ENCODE measurements around the gene MED13L. TPM values are rescaled to one million over a fixed set of nuclear protein-coding genes. Genes with fewer than 3 reads are reported as not detected.

Gene MED13L
- total and polyA plus RNA-seq, 2 of the 8 experiments (the other 6 are each of a cell fraction or from before 2014, with no cell fraction given): 15.9 to 51.7 TPM

GRCh38 chr12:116263844-116264243 is 13.6 kb downstream of the MED13L start:
- Histone ChIP-seq H3K79me1 (ENCODE audit: low read depth, low read length) (peaks cover 10% of the 10 kb centered on the region), H4K20me1 (replicated peaks in 1 of 2; ENCODE audit: control insufficient read depth in 1 of 2, insufficient read depth in 2 of 2, low read length in 2 of 2) (peaks cover 1 to 16% of the 10 kb centered on the region in 2 experiments), H3K27ac (ENCODE audit: low read depth, low read length) (no peak overlapping the region), H3K4me1 (replicated peaks in 1 of 4; ENCODE audit: control insufficient read depth in 3 of 4, insufficient read depth in 4 of 4, low read length in 3 of 4) (peaks cover 0 to 8% (median 6%) of the 10 kb centered on the region in 4 experiments; a peak in 4 of 7 replicates), H3K18ac (ENCODE audit: extremely low read depth, low read length) (peak overlapping the region; percentile 20; the same call in 1 of the 2 replicates), H2BK5ac (ENCODE audit: low read depth, low read length) (no peak overlapping the region; the same call in 1 of the 2 replicates), H3K23me2 (ENCODE audit: low read depth, low read length) (no peaks in the 10 kb centered on the region), H4K5ac (ENCODE audit: insufficient read length, low read depth, low read length) (no peak overlapping the region), H4K8ac (ENCODE audit: extremely low read depth, insufficient read depth, low read length) (no peak overlapping the region), H3K4ac (replicated peaks; ENCODE audit: insufficient read length, low read depth, low read length) (no peak overlapping the region), H3K9ac (replicated peaks in 1 of 4; ENCODE audit: extremely low read depth in 1 of 4, low read depth in 3 of 4, low read length in 3 of 4) (no peak overlapping the region; a peak in 1 of 7 replicates), H3K79me2 (ENCODE audit: control insufficient read depth in 1 of 2, insufficient read depth in 2 of 2, low read length in 2 of 2) (peaks cover 38 to 100% of the 10 kb centered on the region in 2 experiments; a peak in 3 of 4 replicates), H3K4me3 (ENCODE audit: extremely low read depth in 1 of 4, insufficient read depth in 2 of 4, low read depth in 3 of 4, low read length in 4 of 4) (no peak overlapping the region), H2BK15ac (ENCODE audit: low read length) (no peak overlapping the region), H3K36me3 (ENCODE audit: control insufficient read depth in 2 of 4, insufficient read depth in 4 of 4, low read length in 3 of 4) (no peaks in the 10 kb centered on the region), H3K27me3 (replicated peaks in 1 of 4; ENCODE audit: control insufficient read depth in 3 of 4, extremely low read depth in 1 of 4, insufficient read depth in 3 of 4, low read length in 3 of 4) (no peaks in the 10 kb centered on the region), H2BK120ac (replicated peaks; ENCODE audit: low read depth, low read length) (no peak overlapping the region), H3K23ac (ENCODE audit: insufficient read length) (no peak overlapping the region), H2AK5ac (ENCODE audit: low read depth, low read length) (no peak overlapping the region), H2BK12ac (ENCODE audit: low read depth, low read length) (peak overlapping the region; percentile 28; the same call in 1 of the 2 replicates), H4K91ac (replicated peaks; ENCODE audit: insufficient read length, low read length) (no peak overlapping the region), H3K9me3 (ENCODE audit: insufficient read depth in 2 of 2, low read depth in 1 of 2, low read length in 1 of 2) (no peaks in the 10 kb centered on the region), H3K56ac (replicated peaks; ENCODE audit: insufficient read length, low read depth, low read length) (no peak overlapping the region), H3K14ac (ENCODE audit: insufficient read length) (no peak overlapping the region), H2BK20ac (ENCODE audit: low read length) (no peak overlapping the region), H3K4me2 (ENCODE audit: insufficient read depth in 1 of 2, low read depth in 2 of 2, low read length in 2 of 2) (peak overlapping the region in 1 of 2 experiments; percentile 21; a peak in 1 of 4 replicates), H2AFZ (ENCODE audit: low read length) (no peak overlapping the region)
- DNase-seq (ENCODE audit: low read depth in 1 of 2, low spot score in 2 of 2): no peak
- ChIA-PET POLR2A (ENCODE audit: partially characterized antibody) (interaction anchor here (1.1 kb wide), 1 partner anchor 9 kb away, joined by 3 read pairs; no protein-coding TSS in a partner anchor), CTCF (ENCODE audit: partially characterized antibody) (interaction anchor here (0.6 to 1.1 kb wide), 2 partner anchors 19 to 323 kb away, joined by 3 read pairs; no protein-coding TSS in a partner anchor)
- WGBS, 2 experiments (ENCODE audit: extremely low coverage in 1 of 2, insufficient coverage in 1 of 2, insufficient read length in 1 of 2, insufficient replicate concordance in 2 of 2, low coverage in 1 of 2, low lambda C conversion rate in 2 of 2, missing lambda C conversion rate in 1 of 2): 47% methylated on average over 2 of the region's 2 CpGs; no CpG with 5 or more reads in 1 of the 2 experiments
- TF ChIP-seq BACH1 (IDR thresholded peaks at IDR 0.05; ENCODE audit: low read length) (no peak), TEAD4 (IDR thresholded peaks at IDR 0.05; ENCODE audit: low read depth, low read length) (peak; percentile 61), KDM1A (IDR thresholded peaks at IDR 0.05; ENCODE audit: borderline replicate concordance, low read length) (no peak)
- no peak for FAIRE-seq
